HG03175 (cell line): ENCODE measurements around the gene PPP1R27.
A peak's percentile ranks its signal among the peaks of the same experiment; 100 is the strongest.

ENCODE experiments used
- ATAC-seq: cut with Tn5 transposase; IDR thresholded peaks from one replicate; pipeline ENCODE4 v1.9.1; 2021; ENCODE audit warnings: mild to moderate bottlenecking, moderate library complexity; ENCODE audit not compliant: unreplicated experiment

Gene PPP1R27, protein sequence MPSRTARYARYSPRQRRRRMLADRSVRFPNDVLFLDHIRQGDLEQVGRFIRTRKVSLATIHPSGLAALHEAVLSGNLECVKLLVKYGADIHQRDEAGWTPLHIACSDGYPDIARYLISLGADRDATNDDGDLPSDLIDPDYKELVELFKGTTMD

DNA sequence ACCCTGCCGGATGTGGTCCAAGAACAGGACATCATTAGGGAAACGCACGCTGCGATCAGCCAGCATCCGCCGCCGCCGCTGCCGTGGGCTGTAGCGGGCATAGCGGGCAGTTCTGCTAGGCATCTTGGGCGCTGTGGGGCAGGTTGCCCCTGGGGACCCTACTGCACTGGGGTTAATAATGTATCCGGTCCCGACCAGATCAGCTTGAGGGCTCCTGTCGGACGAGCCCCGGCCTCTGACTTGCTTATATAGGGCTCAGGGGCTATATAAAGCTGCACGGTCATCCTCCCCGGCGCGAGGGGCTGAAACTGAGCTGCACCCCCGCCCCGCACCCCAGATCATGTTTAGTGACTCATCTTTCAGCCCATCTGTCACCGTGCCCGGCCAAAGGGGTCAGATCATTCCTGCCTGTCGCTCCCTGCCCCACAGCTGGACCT is at the start of gene PPP1R27:
Gene PPP1R27, minus strand, starts transcription at position 220 of the 437 bp plus-strand sequence. Its CDS starts 97 bp downstream, at position 123.
- no peak for ATAC-seq

DNA sequence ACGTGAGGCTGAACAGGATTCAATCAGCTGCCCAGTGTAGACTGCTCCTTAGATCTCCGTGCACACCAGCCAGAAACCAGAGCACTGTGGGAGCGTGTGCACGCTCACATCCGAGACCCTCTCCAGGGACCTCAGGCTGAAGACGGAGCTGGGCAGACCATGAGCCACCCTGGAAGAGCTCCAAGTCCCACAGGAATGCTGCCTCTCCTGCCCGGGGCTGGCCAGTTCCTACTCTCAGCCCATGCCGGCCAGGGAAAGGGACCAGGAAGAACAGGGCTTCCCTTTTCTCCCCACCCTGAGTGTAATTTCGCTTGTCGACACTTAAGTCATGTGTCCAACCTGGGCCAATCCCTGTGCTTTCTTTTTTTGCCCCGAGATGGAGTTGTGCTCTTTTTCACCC is 49.7 kb upstream of the PPP1R27 start:
- ATAC-seq, result no peak

DNA sequence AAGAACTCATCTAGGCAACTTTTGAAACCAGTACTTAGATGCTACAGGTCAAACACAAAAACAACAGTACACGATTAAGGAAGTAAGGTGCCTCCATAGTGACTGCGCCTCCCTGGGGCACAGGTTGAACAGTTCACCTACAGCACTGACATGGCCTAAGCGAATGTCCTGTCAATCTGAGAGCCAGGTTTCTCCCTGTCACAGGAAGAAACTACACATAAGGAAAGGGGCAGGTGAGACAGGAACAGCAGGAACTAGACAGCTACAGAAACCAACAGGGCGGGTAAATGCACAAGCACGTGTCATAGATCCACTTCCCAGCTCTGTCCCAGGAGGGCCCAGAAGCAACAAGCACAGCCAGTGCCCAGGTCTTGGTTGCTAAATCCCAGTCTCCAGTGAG is 44.3 kb upstream of the PPP1R27 start:
- no peak for ATAC-seq

DNA sequence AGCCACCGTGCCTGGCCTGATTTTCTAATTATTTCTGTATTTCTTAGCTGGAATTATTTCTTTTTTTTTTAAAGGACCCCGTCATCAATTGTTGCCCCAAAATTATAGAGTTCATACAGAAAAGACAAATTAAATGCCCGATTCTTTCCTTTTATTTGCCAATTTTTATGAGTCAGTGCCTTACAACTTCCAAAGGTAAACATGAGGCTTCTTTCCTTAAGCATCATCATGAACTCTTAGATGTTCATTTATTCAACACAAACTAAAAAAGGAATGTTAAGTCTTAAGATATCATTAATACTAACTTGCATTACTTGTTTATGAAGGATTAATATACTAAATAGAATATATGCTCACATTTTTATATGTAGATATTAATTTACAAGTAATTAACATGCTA is 43.4 kb upstream of the PPP1R27 start:
- ATAC-seq, result no peak

DNA sequence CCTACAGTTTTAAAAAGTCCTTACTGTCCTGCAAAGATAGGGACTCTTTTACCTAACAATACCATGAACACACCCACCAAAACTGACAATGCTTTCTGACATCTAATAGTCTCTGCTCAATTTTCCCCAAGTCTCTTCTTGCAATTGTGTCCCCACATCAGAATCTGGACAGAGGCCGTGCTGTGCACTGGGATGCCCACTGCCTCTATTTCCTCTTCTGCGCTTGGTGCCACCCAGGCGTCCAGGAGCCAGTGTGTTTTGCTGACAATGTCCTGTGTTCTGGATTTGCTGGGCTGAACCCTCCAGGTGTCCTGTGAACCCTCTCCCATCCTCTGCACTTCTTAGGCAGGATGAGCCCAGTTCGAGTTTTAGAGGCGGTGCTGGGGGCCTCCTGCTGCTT is 42.7 kb upstream of the PPP1R27 start:
- ATAC-seq, result no peak

DNA sequence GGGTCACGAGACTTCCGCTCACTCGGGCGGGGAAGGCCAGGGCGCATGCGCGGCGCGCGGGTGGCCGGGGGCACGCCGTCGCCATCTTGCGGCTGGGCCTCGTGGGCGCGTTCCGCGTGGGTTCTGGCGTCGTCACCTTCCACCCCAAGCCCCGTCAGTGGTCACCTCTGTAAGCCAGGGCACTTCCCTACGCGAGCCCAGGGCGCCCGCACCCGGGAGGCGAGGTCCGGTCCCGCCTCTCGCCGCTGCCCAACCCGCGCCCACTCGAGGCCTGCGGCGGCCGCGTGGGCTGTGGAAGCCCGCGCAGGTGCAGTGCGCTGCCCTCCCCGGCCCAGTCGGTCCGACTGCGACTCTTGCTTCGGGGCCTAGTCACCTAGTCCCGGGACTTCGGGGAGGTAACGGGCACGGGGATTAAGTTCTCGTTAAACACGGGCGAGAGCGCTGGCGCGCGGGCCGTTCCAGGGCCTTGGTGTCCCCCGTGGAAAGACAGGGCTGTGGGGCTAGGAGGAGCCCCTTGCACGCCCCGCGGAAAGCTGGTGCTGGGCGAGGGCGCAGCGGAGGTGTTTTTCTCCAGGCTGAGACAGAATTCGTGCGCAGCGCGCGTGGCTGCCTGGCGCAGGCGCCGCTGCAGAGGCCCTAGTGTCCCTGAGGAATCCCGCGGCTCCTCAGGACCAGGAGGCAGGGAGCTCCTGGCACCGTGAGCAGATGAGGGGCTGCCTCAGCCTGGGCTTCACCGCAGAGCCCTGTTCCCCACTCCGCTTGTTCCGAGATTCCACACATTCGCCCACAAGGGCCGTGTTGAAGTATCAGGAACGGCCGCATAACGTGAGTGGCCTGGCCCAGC is 36.8 kb upstream of the PPP1R27 start:
- peak; percentile 59 for ATAC-seq

DNA sequence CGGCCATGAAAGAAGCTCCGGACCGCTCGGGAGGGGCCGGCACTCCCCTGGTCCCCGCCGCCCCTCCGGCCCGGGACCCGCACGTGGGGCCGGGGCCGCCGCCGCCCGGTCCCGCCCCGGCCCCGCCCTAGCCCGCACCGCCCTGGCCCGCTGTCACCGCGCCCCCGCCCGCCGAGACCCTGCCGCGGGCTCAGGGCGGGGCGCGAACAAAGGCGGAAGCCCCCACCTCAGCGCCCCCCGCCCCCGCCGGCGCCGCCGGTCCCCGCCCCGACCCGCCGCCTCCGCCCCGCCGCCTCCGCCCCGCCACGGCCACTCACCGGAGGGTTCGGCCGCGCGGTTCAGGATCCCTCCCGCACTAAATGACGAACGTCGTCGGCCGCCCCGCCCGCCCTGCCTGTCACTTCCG is 36.1 kb upstream of the PPP1R27 start, which contains the start of gene ARHGDIA:
Gene ARHGDIA, minus strand, starts transcription at position 357 of the 406 bp plus-strand sequence. CDS start 1,407 bp downstream, outside the sequence.
- ATAC-seq, result peak; percentile 18

DNA sequence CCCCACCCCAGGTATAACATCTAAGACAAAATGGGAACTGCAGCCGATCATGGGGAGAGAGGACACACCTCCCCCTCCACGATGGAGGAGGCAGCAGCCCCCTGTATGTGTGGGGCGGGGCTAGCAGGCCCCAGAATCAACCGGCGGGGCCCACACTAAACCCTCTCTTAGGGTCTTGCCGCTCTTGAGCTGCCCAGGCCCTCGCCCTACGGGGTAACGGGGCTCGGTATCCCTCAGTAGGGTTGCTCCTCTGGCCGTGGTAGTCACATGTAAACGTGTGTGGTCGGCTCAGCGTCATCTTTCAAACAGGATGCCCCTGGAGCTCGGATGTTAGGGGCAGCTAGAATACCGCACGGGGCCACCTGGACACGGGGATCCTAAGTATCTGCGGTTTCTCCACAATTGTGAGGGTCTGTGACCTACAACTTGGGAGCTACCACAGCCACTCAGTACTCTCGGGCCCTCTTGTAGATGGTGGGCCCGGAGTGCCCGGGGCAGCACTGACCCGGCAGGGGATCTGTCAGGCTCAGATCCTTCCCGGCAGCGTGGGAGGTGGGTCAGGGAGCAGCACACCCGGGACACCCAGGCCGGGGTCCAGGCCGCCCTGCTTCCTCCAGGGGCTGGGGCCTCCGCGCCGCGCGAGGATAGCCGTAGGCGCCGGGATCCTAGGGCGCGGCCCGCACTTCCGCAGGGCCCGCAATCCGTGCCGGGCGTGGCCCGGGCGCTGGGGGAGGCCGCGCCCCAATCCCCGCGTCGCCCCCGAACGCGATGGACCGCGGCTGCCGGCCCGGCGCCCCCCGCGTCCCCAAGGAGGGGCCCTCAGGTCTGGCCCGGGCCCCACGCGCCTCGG is 35.5 kb upstream of the PPP1R27 start:
- ATAC-seq, result peak; percentile 16

DNA sequence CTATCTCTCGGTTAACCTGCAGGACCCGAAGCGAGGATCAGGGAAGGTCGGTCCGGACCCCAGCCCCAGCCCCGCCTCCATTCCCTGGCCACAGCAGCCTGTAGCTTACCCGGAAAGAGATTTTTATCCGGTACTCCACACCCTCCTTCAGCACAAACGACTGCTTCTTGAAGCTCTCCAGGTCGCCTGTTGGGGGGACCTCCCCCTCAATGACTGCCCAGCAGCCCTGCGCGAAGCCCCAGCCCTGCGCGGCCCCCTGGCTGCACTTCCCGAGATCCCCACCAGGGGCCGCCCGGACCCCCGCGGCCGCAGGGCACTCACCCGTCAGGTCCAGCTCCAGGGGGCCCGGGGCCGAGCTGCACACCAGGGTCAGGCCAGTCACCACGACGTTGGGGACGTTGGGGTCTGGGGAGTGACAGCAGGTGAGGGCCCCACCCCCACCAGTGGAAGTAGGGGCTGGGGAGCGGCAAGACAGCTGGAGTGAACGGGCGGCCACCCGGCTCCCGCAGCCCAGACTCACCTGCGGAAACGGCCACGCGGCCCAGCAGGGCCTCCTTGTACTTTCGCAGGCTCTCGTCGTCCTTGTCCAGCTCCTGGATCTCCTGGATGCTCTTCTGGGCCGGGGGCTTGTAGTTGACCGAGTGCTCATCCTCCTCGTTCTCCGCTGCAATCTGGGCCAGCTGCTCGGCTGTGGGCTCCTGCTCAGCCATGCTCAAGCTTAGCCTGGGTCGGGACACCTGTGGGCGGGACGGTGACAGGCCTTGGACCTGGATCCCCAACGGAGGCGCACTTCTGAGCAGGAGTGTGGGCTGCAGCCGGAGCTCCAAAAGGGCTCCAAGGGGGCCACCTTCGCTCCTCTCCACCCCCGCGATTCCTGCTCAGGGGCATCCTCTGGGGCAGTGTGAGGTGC is 34.6 kb upstream of the PPP1R27 start:
- no peak for ATAC-seq

DNA sequence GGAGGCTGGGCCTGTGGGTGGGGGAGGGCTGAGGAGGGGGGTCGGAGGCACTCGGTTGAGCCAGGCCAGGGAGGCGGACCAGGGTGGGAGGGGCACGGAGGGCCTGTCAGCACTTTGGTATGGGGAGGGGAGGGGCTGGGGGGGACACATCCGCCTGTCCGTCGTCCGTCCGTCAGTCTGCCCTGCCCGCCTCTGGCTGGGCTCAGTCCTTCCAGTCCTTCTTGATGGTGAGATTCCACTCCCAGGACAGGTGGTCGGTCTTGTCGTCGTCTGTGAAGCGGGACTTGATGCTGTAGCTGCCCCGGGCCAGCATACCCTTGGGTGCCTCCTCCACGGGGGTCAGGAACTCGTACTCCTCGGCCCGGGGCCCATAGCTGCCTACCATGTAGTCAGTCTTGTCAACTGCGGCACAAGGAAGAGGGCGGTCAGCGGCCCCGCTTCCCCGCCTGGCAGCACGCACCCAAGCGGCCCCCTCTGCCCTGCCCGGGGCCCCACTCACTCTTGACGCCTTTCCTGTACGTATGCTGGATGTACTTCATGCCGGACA is 33.9 kb upstream of the PPP1R27 start:
- ATAC-seq, result no peak

DNA sequence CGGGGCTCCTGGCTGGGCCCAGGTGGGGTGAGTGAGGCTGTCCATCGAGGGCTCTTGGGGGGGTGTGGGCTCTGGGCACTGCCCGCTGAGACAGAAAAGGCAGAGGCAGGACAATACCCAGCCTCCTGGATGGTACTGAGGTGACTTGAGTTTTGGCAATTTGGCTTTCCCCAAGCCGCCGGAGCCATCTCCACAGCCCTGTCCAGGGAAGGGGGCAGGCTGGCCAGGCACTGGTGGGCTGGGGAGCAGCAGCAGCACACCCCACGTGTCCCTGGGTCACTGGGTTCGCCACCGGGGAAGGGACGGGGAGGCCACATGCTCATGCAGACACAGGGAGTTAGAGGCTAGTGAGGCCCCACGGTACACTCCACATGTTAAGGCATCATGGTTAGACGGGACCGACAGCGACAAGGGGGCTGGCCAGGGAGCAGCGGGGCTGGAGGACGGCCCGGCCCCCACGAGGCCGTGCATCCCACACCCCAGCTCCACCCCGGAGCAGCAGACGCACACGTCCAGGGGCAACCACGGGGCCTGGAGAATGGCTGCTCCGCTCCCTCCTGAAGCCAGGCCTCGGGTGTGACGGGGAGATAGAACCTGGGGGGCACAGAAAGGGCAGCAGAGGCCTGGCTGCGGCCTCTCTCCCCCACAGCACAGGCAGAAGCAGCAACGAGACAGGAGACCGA is 33.3 kb upstream of the PPP1R27 start:
- ATAC-seq, result no peak

DNA sequence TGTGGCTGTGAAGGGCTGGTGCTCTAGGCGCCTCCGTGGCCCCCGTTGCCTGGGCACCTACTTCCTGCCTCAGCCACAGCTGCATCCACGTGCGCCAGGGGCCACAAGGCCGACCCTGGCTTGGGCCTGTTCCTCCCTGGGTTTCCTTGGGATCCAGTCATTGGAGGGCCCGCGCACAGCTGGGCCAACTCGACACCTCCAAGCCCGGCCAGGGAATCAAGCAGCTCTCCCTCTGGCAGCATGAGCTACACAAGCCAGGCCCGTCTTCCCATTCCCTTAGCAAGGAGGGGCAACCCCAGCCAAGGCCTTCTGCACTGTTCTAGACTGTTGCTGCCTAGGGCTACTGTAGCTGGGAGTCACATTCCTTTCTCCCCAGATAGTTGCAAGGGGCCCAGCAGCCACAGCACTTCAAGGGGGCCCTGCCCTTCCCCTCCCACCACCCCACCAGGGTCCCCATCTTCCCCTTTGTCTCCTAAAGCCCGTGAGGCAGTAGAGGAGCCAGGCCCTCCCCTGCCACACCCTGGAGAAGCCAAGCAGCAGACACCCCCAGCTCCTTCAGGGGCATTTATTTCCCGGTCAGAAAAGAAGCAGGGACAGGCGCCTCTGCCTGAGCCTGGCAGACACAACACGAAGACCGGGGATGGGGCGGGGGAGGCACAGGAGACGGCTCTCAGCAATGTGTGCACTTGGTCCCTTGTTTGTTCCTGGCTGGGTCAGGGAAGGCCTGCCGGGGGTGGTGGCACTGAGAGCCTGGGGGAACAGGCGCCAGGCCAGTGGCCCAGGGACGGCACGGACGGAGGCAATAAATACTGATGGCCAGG is 32.5 kb upstream of the PPP1R27 start:
- no peak for ATAC-seq

DNA sequence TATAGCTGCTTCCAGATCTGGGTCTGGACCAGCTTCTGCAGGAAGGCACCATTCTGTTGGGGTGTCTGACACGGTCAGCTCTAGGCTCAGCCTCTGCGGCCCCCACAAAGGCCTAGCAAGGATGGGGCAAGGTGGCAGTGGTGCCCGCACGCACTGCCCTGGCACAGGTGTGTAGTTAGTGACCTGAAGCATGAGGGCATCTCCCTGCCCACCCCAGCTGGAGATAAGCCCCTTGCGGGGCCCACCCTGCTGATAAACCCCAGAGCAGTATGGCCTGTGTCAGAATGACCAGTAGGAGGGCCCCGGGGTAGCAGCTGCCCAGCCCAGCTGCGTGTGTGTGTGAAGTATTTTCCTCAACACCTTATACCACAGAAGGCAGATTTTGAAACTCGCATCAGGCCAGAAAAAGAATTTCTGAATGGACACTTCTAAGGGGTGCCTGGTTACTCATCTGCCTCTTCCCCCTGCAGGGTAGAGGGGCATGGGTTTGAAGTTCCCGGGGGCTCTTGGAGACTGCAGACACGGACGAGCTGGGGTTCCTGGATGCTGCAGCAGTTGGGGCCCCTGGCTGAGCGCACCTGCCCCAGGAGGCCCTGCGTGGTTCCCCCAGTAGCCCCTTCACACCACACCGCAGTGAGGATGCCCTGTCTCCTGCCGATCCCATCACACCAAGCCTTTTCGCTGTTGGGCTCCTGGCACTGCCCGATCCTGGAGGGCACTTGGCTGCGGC is 31.8 kb upstream of the PPP1R27 start:
- ATAC-seq, result no peak

DNA sequence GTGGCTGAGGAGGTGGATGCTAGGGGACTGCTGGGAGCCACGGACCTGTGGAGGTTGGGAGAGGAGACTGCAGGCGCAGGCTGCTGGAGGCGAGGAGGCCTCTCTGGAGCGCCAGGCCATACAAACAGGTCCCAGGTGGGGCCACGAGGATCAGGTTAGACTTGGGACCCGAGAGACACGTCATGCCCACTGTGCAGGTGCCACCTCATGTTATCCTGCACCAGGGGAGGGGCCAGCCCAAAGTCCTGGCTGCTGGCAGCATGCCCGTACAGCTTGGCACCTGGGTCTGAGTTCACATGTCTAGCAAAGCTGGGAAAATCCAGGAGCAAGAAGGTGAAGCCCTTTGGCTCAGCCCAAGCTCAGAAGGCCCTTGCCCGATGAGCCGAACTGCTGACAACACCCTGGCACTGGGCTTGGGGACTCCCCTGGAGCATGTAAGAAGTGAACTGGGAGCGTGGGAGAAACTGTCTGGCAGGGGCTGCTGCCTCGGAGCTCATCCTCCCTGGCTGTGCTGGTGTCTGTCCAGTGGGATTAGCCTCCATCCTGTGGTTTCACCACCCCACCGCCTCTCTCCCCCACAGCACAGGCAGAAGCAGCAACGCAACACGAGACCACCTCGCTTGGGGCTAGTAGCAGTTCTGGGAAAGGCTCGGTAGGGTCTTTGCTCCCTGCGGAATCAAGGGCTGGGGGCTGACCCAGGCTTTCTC is 31.0 kb upstream of the PPP1R27 start:
- no peak for ATAC-seq

DNA sequence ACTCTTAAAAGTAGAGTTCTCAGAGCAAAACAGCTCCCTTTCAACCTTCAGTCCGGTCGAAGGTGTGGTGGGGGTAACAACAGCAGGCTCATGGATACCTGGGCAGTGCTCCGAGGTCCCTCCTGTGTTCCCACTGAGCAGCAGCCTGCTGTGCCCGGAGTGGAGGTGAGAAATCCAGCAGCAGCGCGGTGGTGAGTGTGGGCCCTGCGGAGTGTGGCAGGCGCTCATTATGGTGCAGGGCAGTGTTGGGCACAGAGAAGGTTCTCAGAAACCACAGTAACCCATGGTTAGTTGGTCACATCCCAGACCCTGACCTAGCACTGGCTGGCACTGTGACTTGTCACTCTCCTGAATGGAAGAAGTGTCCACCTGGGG is 30.5 kb upstream of the PPP1R27 start:
- ATAC-seq, result no peak

DNA sequence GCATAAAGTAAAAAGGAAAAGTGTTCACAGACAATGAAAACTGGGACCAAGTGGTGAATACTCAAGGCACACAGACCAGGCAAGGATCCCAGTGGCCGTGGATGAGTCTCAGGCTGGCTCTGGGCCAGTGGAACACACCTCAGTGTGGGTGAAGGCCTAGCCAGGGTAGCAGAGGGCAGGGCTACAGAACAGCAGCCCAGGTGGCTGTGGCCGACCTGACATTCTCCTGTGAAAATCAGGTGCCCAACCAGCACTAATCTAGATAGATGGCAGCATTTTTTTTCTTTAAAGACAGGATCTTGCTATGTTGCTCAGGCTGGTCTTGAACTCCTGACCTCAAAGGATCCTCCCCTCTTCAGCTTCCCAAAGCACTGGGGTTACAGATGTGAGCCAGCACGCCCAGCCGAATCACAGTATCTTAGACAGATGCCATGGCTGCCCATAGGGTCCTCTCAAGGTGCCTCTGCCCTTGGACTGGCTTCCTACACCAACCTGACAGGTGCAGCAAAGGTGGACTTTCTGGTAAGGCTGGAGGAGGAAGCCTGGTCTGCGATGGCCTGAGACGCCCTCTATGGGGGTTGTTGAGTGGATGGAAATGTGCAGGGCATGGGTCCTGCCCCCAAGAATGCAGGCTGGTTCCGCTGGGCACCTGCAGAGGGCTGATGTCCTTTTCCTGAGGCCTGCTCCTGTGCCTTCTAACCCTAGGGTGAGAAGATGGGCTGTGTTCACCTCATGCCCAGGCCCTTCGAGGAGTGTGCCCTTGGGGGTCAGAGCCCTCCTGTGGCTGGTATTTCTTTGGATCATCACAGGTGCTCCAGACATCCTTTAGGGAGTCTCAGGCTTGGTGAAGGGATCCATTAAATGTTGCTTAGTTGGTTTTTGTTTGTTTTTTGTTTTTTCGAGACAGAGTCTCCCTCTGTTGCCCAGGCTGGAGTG is 29.3 kb upstream of the PPP1R27 start:
- no peak for ATAC-seq
